ENCODE measurements around the gene FAM169A.

DNA sequence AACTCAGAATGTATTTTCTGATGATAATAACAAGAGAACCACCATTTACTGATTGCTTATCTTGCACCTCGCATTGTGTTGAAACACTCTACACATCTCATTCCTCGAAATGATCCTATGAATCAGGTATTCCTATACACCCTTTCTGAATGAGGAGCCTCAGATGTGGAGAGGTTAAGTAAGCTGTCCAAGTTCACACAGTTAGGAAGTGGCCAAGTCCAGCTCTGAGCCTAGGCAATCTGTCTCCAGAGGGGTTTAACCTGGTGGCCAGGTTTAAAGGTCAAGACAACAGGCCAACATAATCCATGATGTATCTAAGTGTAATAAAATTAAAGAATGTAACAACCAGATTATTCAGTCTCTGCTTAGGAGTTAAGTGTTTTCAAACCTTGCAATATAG, 12.9 kb downstream of the FAM169A start:
- TF ChIP-seq EZH2 (IDR thresholded peaks at IDR 0.05; ENCODE audit: borderline replicate concordance, insufficient read depth, low read length, poor library complexity, severe bottlenecking) (no peak), REST (IDR thresholded peaks at IDR 0.05; ENCODE audit: borderline replicate concordance) (no peak)
- TF ChIP-seq, protein P1, sequence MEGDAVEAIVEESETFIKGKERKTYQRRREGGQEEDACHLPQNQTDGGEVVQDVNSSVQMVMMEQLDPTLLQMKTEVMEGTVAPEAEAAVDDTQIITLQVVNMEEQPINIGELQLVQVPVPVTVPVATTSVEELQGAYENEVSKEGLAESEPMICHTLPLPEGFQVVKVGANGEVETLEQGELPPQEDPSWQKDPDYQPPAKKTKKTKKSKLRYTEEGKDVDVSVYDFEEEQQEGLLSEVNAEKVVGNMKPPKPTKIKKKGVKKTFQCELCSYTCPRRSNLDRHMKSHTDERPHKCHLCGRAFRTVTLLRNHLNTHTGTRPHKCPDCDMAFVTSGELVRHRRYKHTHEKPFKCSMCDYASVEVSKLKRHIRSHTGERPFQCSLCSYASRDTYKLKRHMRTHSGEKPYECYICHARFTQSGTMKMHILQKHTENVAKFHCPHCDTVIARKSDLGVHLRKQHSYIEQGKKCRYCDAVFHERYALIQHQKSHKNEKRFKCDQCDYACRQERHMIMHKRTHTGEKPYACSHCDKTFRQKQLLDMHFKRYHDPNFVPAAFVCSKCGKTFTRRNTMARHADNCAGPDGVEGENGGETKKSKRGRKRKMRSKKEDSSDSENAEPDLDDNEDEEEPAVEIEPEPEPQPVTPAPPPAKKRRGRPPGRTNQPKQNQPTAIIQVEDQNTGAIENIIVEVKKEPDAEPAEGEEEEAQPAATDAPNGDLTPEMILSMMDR (IDR thresholded peaks at IDR 0.05; ENCODE audit: poor library complexity, severe bottlenecking) = no peak
